T-helper 9 cell (primary cell): Measurements from ENCODE around the gene PPIG.
"Not testable (repeated sequence)": the region's sequence is repeated elsewhere in the genome, so short reads cannot be mapped to it uniquely, and the experiment has no call there.

Experiments
- DNase-seq: peaks from one replicate; pipeline ENCODE4 v3.0.0-alpha.2; 2020
- total RNA-seq, 2 donors: gene quantifications; one replicate each; lab custom pipeline; 2026; lab: John Stamatoyannopoulos, UW

The PPIG gene
- total RNA-seq: 99.4 to 145 reads per million in 2 donors

DNA sequence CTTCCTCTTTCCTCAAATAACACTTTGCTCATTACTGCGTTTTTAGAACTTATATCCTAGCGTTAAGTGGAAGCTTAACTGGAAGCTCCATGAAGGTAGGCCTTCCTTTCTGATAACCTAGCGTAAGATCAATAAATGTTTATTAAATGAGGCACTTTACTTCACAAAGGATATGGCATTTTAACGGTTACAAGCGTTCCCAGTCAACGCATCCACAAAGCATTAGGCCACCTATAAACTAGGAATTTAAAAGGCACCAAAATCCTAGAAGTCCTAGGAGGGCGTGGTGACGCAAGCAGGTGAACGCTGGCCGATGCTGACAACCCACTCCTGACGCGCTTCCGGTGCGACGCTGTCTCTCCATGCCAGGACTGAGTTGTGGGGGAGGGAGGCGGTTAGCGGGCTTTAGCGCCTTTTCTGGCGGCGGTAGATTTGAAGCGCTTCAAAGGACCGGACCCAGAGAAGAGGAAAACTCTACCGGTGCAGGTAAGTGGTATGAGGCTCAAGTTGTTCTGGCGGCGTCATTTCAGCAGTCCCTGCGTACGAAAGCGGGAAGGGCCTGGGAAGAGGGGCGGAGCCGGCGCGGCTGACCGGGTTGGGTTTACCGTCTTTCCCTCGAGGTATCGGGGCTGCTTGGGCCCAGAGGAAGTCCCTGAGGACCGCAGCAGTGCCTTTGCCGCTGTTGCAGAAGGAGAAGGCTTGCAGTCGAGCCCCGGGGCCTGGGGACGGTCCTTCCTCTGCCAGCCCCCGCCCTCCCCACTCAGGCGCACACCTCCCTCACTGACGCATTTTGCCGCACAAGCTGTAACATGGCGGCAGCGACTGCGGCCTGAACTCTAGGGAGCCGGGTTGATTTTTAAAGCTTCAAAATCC lies at the start of gene PPIG:
TSS of gene PPIG (plus strand) at position 347 of the 873 bp plus-strand sequence. CDS start 19,691 bp downstream, outside the sequence.
- DNase-seq: peak; percentile 79

DNA sequence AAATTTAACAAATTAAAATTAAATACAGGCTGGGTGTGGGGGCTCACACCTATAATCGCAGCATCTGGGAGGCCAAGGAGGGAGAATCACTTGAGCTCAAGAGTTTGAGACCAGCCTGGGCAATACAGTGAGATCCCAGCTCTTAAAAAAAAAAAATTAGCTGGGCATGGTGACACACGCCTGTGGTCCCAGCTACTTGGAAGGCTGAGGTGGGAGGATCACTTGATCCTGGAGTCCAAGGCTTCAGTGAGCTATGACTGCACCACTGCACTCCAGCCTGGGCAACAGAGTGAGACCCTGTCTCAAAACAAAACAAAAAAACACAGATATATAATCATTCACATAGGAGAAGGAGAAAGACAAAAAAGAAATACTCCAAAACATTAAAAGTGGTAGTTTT lies 44.7 kb upstream of the PPIG start:
- DNase-seq: not testable (repeated sequence)

DNA sequence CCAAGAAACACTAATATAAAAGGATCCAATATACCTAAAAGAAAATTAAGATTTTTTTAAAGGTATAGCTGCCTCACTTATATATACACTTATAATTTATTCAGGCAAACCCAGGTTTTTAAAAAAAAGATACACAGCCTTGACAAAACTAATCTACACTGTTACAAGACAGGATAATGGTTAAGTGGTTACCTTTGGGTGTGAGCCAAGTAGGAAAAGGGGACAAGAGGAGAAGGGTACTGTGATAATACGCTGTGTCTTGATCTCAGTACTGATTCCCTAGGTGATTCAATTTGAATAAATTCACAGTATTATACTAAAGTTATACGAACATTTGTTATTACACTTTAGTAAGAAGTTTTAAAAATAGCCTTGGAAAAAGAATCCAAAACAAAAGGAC lies 44.0 kb upstream of the PPIG start:
- no peak for DNase-seq

DNA sequence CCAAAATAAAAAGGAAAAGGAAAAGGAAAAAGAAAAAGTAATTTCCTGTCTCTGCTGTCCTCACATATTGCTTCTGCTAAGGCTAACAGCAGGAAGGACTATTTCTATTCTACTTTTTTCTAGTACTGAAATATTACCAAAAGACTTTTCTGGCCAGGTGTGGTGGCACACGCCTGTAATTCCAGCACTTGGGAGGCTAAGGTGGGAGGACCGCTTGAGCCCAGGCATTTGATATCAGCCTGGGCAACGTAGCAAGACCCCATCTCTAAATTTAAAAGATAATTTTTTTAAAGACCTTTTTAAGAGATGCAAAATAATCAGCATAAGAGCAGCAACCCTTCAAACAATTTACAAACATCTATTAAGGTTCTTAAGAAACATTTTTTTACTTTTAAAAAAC lies 41.7 kb upstream of the PPIG start:
- DNase-seq: no peak

DNA sequence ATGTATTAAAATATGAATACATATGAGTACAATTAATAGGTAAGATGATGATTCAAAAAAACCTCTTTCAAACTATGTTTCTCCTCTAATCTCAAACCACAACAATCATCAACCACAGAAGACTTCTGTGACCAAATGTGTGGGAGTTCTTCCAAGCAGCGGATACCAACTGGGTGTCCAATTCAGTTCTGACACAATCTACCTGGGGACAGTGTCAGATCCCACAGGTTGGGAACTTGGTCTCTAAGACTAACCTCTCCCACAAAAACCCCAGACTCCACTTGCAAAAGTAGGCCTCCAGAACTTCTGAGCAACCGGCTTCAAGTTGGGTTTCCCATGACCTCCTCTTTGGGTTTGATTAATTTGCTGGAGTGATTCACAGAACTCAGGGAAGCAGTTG lies 37.4 kb upstream of the PPIG start:
- DNase-seq: no peak

DNA sequence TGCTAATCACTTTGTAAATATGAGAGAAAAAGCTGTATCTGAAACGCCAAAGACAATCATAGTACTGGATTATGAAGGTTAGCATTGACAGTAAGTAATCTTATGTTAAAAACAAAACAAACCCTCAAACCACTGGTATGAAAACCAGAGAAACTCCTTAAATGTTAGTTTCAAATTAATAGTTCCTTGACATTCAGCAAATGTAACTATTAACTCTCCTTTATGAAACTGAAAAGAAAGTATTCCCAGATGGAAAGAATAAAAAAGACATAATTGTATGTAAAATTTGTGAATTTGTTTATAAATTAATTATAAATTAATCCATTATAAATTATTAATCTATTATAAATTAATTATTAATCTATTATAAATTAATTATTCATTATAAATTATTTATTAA lies 22.8 kb upstream of the PPIG start:
- DNase-seq: no peak

DNA sequence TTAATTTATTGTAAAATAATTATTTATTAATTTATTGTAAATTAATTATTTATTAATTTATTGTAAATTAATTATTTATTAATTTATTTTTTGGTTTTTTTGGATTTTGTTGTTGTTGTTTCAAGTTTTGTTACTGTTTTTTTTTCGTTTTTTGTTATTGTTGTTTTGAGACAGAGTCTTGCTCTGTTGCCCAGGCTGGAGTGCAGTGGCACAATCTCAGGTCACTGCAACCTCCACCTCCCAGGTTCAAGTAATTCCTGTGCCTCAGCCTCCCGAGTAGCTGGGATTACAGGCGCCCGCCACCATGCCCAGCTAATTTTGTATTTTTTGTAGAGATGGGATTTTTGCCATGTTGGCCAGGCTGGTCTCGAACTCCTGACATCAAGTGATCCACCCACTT lies 22.1 kb upstream of the PPIG start:
- not testable (repeated sequence) for DNase-seq

DNA sequence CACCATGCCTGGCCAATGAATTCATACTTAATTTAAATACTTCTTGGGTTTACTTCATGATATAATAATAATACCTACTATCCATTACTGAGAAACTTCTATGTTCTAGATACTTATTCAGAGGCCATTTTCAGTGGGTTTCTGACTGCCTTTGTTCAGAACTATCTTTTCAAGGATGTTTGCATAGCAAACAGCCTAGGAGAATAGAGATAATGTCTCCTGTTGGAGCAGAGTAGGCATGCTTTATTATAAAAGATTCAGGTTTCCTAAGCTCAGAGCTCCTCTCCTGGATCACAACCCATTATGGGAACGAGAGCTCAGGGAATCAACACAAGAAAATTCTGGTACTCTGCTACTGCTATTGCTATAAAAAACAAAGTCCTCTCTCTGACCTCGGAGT lies 21.6 kb upstream of the PPIG start:
- no peak for DNase-seq

DNA sequence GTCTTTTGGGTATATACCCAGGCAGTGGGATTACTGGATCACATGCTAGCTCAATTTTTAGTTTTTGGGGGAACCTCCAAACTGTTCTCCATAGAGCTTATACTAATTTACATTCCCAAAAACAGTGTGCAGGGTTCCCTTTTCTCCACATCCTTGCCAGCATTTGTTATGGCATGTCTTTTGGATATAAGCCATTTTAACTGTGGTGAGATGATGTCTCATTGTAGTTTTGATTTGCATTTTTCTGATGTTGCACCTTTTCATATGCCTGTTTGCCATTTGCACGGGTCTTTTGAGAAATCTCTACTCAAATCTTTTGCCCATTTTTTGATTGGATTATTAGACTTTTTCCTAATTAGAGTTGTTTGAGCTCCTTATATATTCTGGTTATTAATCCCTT lies 18.5 kb upstream of the PPIG start:
- no peak for DNase-seq

DNA sequence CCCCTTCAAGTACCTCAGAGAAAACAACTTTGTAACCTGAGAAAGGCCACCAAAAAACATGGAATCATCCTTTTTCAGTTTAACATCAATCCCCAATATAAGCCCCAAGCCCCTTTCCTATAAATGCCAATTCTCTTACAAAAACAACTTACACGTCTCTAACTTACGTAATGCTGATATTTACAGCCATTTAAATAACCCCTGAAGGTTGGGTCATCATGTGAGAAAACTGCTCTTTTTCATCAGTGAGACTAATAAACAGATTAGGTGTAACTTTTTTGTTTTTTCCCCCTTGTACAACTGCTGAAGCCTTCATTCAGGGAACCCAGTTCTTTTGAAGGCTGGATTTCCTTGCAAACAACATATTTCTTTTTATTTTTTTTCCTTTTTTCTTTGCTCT lies 14.2 kb upstream of the PPIG start:
- no peak for DNase-seq

DNA sequence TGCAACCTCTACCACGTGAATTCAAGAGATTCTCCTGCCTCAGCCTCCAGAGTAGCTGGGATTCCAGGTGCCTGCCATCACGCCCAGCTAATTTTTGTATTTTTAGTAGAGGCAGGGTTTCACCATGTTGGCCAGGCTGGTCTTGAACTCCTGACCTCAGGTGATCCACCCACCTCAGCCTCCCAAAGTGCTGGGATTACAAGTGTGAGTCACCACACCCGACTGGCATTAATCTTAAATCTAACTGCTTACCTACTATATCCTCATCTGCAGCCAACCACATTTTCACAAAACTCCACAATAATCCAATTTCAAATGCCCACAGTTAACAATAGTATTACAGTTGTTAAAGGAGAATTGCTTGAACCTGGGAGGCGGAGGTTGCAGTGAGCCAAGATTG lies 13.4 kb upstream of the PPIG start:
- DNase-seq: not testable (repeated sequence)

DNA sequence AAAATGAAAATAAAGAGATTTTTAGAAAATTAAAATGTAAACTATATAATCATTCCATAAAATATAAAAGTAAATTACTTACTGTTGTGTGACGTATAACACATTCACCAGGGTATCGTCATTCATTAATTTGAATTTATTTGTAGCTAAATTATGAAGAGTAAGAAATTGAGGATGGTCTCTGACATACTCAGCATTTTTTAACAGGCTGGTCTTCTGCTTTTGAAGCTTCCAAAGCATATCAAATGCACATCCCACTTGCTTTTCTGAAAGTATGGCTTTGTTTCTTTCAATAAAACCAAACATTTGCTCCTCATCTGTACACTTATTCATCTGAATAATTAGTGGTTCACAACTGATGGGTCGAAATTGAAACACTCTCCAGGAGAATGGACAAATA lies 12.6 kb upstream of the PPIG start:
- no peak for DNase-seq

DNA sequence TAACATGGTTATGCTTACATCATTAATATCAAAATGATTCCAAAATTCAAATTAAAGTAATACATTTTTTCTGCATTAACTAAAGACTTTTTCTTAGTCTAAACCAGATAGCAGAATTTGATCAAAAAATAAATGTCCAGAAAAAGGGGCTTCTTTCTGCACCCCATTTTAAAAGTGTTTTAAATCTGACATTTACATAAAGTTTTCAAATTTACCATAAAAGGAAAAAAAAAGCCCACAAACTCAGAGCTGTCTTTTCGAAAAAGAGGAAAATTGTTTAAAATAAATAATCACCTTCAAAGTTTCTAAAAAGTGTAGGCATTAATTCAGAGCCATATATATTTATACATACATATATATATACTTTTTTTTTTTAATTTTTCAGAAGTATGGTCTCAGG lies 12.0 kb upstream of the PPIG start:
- DNase-seq: no peak

DNA sequence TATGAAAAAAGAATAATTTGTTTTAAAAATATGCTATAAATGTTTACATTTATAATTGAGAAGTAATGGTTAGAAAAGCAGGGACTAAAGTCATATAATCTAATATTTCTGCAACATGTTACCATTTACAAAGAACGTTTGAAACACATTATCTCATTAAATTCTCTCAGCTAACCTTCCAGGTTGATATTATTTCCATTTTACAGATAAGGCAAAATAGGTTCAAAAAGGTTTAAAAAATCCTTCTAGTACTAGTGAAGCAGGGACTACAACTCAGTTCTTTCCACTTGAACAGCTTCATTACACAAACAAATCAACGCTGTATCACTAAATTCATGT lies 11.4 kb upstream of the PPIG start:
- no peak for DNase-seq

DNA sequence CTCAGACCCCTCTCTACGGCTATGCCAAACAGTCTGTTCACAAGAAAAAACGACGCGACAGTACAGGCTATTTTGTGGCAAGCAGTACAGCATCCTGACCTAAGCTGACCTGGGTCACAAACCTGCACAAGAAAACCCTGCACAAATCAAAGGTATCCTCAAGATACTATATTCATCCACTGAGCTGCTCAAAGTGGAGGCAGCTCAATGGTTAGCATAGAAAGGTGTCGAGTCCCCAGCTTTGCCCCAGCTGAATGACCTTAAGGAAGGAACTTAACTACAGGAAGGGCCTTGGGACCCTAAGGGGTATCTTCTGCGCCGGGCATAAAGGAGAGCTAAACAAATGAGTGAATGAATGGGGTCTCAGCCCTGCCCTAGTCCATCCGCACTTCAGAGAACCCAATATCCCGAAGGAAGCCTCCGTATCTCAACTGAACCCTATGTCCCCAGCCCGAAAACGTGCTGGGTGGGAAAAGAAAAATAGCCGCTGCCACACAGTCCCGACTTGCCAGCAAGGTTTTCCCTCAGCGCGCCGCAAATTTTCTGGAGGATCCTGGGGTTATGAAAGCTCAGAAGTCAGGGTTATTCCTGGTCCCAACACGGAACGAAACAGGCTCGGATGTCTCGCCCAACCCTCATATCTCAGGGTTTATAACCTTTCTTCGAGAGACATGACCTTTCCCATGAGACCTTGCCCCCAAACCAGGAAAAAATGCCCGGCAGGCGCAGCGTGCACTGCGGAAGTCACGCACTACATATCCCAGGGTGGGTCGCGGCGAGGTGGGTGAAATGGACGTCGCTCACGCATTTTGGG lies 10.8 kb upstream of the PPIG start, which contains the start of gene FASTKD1:
TSS of gene FASTKD1 (minus strand) at position 706 of the 814 bp plus-strand sequence. CDS start 1,836 bp downstream, outside the sequence.
- DNase-seq: peak; percentile 78

DNA sequence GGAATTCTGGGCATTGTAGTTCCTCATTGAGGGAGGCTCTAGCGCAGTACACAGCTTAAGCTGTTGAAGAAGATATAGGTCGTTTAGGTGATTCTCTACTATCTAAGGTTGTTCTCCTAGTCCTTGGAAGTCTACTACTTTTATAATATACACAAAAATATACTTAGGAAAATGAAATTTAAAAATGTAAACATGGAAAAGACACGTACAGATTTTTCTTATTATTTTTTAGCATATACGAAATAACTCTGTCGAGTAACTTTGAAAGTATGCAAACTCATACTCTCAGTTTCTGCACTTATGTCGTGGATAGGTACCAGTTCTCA lies 10.2 kb upstream of the PPIG start:
- no peak for DNase-seq

DNA sequence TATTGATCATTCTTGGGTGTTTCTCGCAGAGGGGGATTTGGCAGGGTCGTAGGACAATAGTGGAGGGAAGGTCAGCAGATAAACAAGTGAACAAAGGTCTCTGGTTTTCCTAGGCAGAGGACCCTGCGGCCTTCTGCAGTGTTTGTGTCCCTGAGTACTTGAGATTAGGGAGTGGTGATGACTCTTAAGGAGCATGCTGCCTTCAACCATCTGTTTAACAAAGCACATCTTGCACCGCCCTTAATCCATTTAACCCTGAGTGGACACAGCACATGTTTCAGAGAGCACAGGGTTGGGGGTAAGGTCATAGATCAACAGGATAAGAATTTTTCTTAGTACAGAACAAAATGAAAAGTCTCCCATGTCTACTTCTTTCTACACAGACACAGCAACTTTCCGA lies 9.6 kb upstream of the PPIG start:
- DNase-seq: not testable (repeated sequence)

DNA sequence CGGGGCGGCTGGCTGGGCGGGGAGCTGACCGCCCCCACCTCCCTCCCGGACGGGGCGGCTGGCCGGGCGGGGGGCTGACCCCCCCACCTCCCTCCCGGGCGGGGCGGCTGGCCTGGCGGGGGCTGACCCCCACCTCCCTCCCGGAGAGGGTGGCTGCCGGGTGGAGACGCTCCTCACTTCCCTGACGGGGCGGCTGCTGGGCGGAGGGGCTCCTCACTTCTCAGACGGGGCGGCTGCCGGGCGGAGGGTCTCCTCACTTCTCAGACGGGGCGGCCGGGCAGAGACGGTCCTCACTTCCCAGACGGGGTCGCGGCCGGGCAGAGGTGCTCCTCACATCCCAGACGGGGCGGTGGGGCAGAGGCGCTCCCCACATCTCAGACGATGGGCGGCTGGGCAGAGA lies 8.9 kb upstream of the PPIG start:
- DNase-seq: not testable (repeated sequence)

DNA sequence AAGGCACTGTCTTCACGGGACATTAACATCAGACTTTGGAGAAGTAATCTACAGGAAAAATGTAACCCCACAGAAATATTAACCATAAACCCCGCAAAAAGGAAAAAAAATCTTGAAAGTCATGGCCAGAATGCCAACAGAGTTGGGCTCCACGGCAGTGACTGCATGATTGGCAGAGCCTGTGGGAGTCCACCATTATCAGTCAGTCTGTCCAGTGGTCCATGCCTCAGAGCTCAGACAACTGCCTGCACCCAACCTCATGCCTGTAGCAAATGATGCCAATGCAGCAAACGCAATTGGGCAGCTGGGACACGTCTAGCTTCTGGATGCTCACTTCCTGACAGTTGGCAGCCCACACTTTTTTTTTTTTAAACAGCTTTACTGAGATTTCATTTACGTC lies 5.1 kb upstream of the PPIG start:
- DNase-seq: no peak

DNA sequence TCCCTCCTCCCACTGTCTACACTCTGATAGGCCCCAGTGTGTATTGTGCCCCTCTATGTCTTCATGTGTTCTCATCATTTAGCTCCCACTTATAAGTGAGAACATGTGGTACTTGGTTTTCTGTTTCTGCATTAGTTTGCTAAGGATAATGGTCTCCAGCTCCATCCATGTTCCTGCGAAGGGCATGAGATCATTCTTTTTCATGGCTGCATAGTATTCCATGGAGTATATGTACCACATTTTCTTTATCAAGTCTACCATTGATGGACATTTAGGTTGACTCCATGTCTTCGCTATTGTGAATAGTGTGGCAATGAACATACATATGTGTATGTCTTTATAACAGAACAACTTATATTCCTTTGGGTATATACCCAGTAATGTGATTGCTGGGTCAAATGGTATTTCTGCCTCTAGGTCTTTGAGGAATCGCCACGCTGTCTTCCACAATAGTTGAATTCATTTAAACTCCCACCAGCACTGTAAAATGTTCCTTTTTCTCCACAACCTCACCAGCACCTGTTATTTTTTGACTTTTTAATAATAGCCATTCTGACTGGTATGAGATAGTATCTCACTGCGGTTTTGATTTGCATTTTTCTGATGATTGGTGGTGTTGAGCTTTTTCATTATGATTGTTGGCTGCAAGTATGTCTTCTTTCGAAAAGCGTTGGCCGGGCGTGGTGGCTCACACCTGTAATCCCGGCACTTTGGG lies 1.4 kb upstream of the PPIG start:
- not testable (repeated sequence) for DNase-seq

DNA sequence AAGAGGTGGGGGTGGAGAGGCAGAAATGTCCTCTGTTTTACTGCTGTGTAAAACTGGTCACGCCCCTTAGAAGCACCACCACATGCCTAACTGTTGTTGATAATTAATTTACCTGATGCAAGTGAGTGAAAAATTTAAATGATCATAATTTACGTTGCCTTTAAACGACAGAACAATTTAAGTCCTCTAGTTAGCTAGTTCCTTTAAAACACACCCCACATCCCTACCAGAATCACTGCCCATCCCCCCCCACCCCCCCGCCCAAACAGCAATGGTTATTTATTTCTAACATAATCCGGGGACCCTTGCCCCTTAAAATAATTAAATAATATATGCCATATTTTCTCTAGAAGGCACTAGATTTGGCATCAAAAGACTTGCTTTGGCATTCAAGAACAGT lies 633 bp upstream of the PPIG start:
- no peak for DNase-seq

DNA sequence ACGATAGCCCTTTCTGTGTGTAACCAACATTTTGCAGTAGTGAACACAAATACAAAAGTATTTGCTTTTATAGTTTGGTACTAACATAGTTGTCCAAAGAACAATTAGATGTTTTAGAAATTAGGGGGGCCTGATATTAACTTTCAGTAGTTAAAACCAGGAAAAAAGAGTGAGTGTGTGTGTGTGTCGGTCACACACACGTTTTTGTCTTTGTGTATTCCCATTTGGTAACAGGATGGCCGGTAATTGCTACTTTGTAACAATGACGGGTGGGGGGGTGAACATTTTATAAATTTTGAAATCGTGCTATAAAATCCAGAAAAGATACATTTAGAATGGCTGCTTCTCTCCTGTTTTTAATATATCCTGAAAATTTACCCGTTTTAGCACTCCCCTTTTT lies 1.5 kb downstream of the PPIG start:
- no peak for DNase-seq

DNA sequence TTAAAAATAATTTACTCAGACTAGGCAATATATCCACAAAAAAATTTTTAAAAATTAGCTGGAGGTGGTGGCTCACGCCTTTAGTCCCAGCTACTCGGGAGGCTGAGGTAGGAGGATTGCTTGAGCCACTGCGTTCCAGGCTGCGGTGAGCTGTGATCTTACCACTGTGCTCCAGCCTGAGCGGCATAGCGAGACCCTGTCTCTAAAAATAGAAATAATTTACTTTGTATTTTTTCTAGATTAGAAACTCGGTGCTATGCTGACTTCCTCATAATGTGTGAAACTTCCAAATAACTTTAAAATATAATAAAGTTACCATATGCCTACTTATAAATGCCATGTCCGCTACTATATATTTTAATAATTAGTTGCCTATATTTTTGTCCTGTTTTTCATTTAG lies 6.7 kb downstream of the PPIG start:
- DNase-seq: no peak
